ENCODE data around the gene ZNF532. TPM values are rescaled to one million over a fixed set of nuclear protein-coding genes. Genes with fewer than 3 reads are reported as not detected.
"Not testable (repeated sequence)": the region's sequence is repeated elsewhere in the genome, so short reads cannot be mapped to it uniquely, and the experiment has no call there.

The ZNF532 gene
- total RNA-seq, 1 donor from 2014 or later = 1.5 TPM

DNA sequence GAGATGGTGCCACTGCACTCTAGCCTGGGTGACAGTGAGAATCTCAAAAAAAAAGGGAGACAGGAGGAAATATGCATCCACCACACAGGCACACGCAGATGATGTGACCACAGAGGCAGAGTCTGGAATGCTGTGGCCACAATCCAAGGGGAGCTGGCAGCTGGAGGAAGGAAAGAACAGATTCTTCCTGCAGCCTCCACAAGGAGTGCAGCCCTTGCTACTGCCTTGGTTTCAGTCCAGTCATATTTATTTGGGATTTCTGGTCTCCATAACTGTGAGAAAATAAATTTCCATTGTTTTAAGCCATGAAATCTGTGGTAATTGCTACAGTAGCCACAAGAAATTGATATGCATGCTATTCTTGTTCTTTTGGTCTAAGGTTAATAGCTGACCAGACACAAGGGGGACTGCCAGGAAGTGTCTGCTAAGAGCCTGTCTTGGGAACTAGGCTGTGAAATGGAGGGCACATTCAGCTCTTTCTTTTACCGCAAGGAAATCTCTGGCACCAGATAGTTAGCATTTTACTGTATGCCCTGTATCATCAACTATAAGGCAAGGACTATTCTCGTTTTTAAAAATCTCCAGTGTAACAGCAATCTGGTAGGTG is 141.9 kb downstream of the ZNF532 start:
- no peak for DNase-seq (ENCODE audit: low spot score)
- H3K27me3 Mint-ChIP-seq (ENCODE audit: insufficient read depth) = peaks cover 5% of the 10 kb centered on the region
- H3K4me1 Mint-ChIP-seq (ENCODE audit: low read depth) = no peaks in the 10 kb centered on the region
- no peak overlapping the region for H3K27ac Mint-ChIP-seq
- H3K36me3 Mint-ChIP-seq (ENCODE audit: low read depth) = no peaks in the 10 kb centered on the region
- intact Hi-C loops (cut with micrococcal nuclease) = no loop called here
- no peak overlapping the region for H3K4me3 Mint-ChIP-seq
- no peaks in the 10 kb centered on the region for H3K9me3 Mint-ChIP-seq

GRCh38 chr18:59008302-59008974 is 143.8 kb downstream of the ZNF532 start:
- H3K27ac Mint-ChIP-seq = no peak overlapping the region
- intact Hi-C loops (cut with micrococcal nuclease) = no loop called here
- H3K9me3 Mint-ChIP-seq = no peaks in the 10 kb centered on the region
- no peaks in the 10 kb centered on the region for H3K36me3 Mint-ChIP-seq (ENCODE audit: low read depth)
- H3K4me1 Mint-ChIP-seq (ENCODE audit: low read depth) = no peaks in the 10 kb centered on the region
- DNase-seq (ENCODE audit: low spot score) = no peak
- peaks cover 4% of the 10 kb centered on the region for H3K27me3 Mint-ChIP-seq (ENCODE audit: insufficient read depth)
- no peak overlapping the region for H3K4me3 Mint-ChIP-seq

GRCh38 chr18:59009846-59010245 is 145.2 kb downstream of the ZNF532 start:
- intact Hi-C loops (cut with micrococcal nuclease) = no loop called here
- H3K27me3 Mint-ChIP-seq (ENCODE audit: insufficient read depth) = peaks cover 4% of the 10 kb centered on the region
- DNase-seq (ENCODE audit: low spot score) = no peak
- H3K9me3 Mint-ChIP-seq = no peaks in the 10 kb centered on the region
- no peak overlapping the region for H3K4me3 Mint-ChIP-seq
- no peaks in the 10 kb centered on the region for H3K36me3 Mint-ChIP-seq (ENCODE audit: low read depth)
- H3K27ac Mint-ChIP-seq = no peak overlapping the region
- H3K4me1 Mint-ChIP-seq (ENCODE audit: low read depth) = no peaks in the 10 kb centered on the region

DNA sequence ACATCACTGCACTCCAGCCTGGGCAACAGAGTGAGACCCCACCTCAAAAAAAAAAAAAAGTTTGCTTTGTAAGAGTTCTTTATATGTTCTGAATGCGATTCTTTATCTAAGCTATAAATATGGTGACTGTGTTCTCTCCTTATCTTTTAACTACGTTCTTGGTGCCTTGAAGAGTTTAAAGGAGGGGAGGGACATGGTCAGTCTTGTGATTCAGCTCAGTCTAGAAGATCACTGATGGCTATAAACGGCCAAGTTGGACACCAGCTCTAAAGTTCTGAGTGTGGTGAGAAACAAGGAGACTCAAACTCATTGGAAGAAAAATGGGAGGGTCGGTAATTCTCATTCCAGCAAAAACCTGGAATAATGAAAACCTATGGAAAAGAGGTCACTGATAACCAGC is 146.6 kb downstream of the ZNF532 start:
- Mint-ChIP-seq H3K4me3 (no peak overlapping the region), H3K27me3 (ENCODE audit: insufficient read depth) (peaks cover 2% of the 10 kb centered on the region), H3K27ac (no peak overlapping the region), H3K4me1 (ENCODE audit: low read depth) (no peaks in the 10 kb centered on the region), H3K36me3 (ENCODE audit: low read depth) (no peaks in the 10 kb centered on the region), H3K9me3 (no peaks in the 10 kb centered on the region)
- intact Hi-C loops (cut with micrococcal nuclease) = no loop called here
- no peak for DNase-seq (ENCODE audit: low spot score)

GRCh38 chr18:59011786-59012185 is 147.1 kb downstream of the ZNF532 start:
- H3K4me3 Mint-ChIP-seq = no peak overlapping the region
- peaks cover 3% of the 10 kb centered on the region for H3K27me3 Mint-ChIP-seq (ENCODE audit: insufficient read depth)
- intact Hi-C loops (cut with micrococcal nuclease) = no loop called here
- H3K36me3 Mint-ChIP-seq (ENCODE audit: low read depth) = no peaks in the 10 kb centered on the region
- no peak overlapping the region for H3K27ac Mint-ChIP-seq
- no peaks in the 10 kb centered on the region for H3K4me1 Mint-ChIP-seq (ENCODE audit: low read depth)
- no peaks in the 10 kb centered on the region for H3K9me3 Mint-ChIP-seq
- DNase-seq (ENCODE audit: low spot score) = no peak

DNA sequence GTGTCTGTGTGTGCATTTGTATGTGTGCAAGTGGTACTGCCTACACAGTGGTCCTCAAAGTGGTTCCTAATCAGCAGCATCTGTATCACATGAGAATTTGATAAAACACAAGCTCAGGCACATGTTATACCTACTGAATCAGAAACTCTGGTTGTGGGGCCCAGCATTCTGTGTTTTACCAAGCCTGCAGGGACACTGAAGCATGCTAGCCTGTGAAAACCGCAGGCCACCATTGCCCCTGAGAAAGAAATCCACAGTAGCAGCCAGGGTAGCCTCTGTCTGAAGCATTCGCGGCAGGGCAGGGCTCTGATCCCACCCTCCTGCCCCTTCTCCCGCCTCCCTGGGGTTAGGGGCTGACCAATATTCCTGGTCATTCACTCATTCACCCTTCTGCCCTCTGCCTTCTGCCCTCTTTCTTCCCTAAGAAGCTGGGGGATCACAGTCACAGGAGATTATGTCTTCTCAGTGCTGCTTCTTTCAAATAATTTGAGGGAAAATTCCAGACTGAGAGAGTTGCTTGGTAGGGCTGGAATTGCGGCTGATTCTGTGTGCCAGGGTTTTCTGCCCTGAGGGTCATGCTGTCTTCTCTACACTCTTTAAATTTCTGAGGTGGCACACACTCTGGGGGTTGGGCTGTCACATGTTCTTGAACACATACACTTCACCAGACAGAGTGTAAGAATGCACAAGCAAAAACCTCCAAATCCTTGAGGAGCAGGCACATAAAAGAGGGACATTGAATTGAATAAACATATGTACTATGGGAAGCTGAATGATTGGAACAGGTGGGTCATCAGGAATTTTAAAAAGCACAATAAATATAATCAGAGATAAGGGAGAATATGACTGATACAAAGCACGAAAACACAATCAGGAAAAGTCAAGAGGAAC is 148.4 kb downstream of the ZNF532 start:
- Mint-ChIP-seq H3K27ac (no peak overlapping the region), H3K4me3 (no peak overlapping the region)

GRCh38 chr18:59013744-59014143 is 149.1 kb downstream of the ZNF532 start:
- Mint-ChIP-seq H3K9me3 (no peaks in the 10 kb centered on the region), H3K4me1 (ENCODE audit: low read depth) (no peaks in the 10 kb centered on the region), H3K4me3 (no peak overlapping the region), H3K27ac (no peak overlapping the region), H3K27me3 (ENCODE audit: insufficient read depth) (peaks cover 6% of the 10 kb centered on the region), H3K36me3 (ENCODE audit: low read depth) (no peaks in the 10 kb centered on the region)
- intact Hi-C loops (cut with micrococcal nuclease) = no loop called here
- DNase-seq (ENCODE audit: low spot score) = no peak

More for the DNA sequence above, 148.4 kb downstream of the ZNF532 start:
- Mint-ChIP-seq H3K36me3 (ENCODE audit: low read depth) (no peaks in the 10 kb centered on the region), H3K4me1 (ENCODE audit: low read depth) (no peaks in the 10 kb centered on the region), H3K27me3 (ENCODE audit: insufficient read depth) (peaks cover 3% of the 10 kb centered on the region), H3K9me3 (no peaks in the 10 kb centered on the region)
- intact Hi-C loops (cut with micrococcal nuclease) = no loop called here
- no peak for DNase-seq (ENCODE audit: low spot score)

DNA sequence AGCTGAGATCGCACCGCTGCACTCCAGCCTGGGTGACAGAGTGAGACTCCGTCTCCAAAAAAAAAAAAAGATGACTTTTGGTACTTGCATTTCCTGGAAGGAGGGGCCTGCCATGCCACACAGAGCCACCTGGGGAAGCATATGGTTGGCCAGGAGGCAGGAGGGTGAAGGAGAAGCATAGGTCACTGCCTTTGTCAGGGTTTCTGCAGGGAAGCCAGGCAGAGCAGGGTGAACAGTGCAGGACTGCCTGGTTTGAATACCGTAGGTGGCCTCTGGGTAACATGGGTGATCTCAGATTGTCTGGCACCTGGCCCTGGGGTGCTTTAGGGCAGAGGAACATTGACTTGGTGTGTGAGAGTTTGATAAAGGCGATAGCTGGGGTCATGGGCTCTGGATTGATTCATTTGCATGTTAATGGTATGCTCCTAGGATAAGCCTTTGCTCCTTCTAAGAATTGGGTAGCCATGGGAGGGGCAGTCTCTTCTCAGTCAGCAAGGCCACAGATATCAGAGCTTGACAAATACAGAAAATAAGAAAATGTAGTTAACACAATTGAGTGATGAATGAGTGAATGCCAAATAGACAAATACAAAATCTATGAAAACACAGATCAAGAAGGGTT is 151.0 kb downstream of the ZNF532 start:
- Mint-ChIP-seq H3K36me3 (ENCODE audit: low read depth) (no peaks in the 10 kb centered on the region), H3K27ac (no peak overlapping the region), H3K4me3 (no peak overlapping the region), H3K9me3 (no peaks in the 10 kb centered on the region), H3K4me1 (ENCODE audit: low read depth) (no peaks in the 10 kb centered on the region), H3K27me3 (ENCODE audit: insufficient read depth) (peaks cover 6% of the 10 kb centered on the region)
- intact Hi-C loops (cut with micrococcal nuclease) = no loop called here
- no peak for DNase-seq (ENCODE audit: low spot score)

- Mint-ChIP-seq H3K36me3 (ENCODE audit: low read depth) (no peaks in the 10 kb centered on the region), H3K9me3 (no peaks in the 10 kb centered on the region), H3K27ac (no peak overlapping the region), H3K4me1 (ENCODE audit: low read depth) (no peaks in the 10 kb centered on the region), H3K4me3 (no peak overlapping the region), H3K27me3 (ENCODE audit: insufficient read depth) (peaks cover 5% of the 10 kb centered on the region)
- DNase-seq (ENCODE audit: low spot score) = no peak
- intact Hi-C loops (cut with micrococcal nuclease) = no loop called here
Observed at GRCh38 chr18:59021500-59021899, 156.8 kb downstream of the ZNF532 start.

DNA sequence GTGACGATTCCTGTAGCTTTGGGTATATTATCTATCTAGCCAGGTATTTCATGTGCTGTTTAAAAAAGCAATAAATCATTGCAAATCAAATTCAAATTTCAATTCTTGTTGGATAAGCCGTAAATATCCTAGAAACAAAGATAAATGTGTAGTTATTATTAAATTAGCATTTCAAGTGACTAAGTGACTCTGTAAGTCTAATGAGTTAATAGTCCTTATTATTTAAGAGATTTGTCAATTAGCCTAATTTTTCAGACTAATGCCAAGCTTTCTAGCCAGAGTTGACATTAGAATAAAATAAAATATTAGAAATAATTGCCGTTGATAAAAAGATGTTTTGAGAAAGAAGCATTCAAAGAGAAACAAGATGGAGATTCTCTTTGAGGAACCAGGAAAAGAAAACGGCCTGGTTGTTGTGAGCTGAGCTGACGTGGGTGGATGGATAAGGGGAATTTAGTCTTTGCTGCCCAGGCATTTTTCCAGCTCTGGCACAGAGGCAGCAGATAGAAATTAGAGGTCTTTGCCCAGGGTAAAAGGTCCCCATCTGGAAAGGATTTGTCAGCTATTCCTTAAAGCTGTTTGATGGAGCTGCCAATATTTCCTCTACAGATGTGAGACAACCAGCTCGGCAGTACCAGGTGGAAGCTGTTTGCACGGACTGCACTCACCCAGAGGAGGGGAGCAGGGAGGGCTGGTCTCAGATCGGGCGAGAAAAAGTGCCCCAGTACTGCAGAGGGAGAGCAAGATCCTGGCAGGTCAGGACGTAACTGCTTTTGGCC is 157.7 kb downstream of the ZNF532 start:
- no peak overlapping the region for H3K27ac Mint-ChIP-seq
- DNase-seq (ENCODE audit: low spot score) = no peak
- peaks cover 3% of the 10 kb centered on the region for H3K27me3 Mint-ChIP-seq (ENCODE audit: insufficient read depth)
- H3K4me1 Mint-ChIP-seq (ENCODE audit: low read depth) = no peaks in the 10 kb centered on the region
- H3K36me3 Mint-ChIP-seq (ENCODE audit: low read depth) = no peaks in the 10 kb centered on the region
- no peaks in the 10 kb centered on the region for H3K9me3 Mint-ChIP-seq
- no peak overlapping the region for H3K4me3 Mint-ChIP-seq
- intact Hi-C loops (cut with micrococcal nuclease) = no loop called here

DNA sequence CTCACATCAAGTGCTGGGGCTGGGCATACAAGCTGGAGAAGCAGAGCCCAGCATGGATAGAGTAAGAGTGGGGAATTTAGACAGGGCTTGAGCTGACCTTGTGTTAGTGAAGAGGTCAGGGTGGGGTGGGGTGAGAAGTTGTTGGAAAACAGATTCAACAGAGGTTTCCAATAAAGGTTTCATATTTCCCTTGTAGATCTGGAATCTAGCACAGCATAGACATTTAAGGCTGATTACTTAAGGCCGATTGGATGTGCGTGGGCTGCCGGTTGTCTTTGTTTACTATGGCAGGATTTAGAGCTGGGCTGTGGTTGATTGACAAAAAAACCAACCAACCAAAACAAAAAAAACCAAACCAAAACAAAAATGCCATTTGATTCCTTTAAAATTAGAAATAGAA is 160.2 kb downstream of the ZNF532 start:
- DNase-seq (ENCODE audit: low spot score) = no peak
- intact Hi-C loops (cut with micrococcal nuclease) = no loop called here
- Mint-ChIP-seq H3K4me3 (no peak overlapping the region), H3K27me3 (ENCODE audit: insufficient read depth) (no peaks in the 10 kb centered on the region), H3K27ac (no peak overlapping the region), H3K9me3 (no peaks in the 10 kb centered on the region), H3K36me3 (ENCODE audit: low read depth) (no peaks in the 10 kb centered on the region), H3K4me1 (ENCODE audit: low read depth) (no peaks in the 10 kb centered on the region)

GRCh38 chr18:59025532-59025931 is 160.9 kb downstream of the ZNF532 start:
- DNase-seq (ENCODE audit: low spot score); H3K9me3 Mint-ChIP-seq; H3K27ac Mint-ChIP-seq; H3K4me3 Mint-ChIP-seq; H3K36me3 Mint-ChIP-seq (ENCODE audit: low read depth); intact Hi-C loops (cut with micrococcal nuclease); H3K4me1 Mint-ChIP-seq (ENCODE audit: low read depth); H3K27me3 Mint-ChIP-seq (ENCODE audit: insufficient read depth): not testable (repeated sequence)
